ENCODE data around the gene CYP3A5.

GRCh38 chr7:99605527-99605926 is 74.3 kb downstream of the CYP3A5 start:
- no peak for TF ChIP-seq POLR2A (IDR thresholded peaks at IDR 0.05)
- TF ChIP-seq CTCF (IDR thresholded peaks at IDR 0.05) = no peak

Measured in adrenal gland (tissue), 5 donors.